ENCODE results near the gene RNU4-1.
A peak's percentile ranks its signal among the peaks of the same experiment; 100 is the strongest.

The RNU4-1 gene

GRCh38 chr12:120287491-120287890 lies 5.5 kb downstream of the RNU4-1 start:
- DNase-seq = no peak

DNA sequence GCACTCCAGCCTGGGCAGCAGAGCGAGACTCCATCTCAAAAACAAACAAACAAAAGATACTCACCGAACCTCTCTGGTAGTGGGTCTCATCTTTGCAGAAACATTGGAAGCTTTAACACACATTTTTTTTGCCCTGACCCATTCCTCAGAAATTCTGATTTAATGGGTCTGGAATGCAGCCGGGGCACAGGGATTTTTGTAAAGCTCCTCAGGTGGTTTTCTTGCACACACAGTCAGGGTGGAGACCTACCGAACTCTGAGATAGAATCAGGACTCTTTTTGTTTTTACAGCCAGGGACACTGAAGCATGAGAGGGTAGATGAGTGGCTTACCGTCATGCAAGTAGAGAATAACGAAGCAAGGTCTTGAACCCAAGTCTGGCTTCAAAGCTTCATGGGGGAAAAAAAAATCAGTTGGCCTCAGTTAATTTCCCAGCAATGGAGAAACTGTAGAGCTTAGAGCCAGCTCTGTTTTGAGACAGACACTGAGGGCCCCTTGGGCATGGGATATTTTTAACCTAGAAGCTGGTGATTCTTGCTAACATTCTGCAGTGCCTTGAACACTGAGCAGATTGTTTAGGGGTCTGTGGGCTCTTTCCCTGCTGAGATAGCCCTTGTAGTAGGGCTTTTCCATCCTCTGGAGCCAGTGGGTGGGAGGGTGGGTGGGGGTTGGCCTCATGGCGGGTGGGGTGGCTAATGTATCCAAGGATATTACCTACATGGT lies 6.1 kb downstream of the RNU4-1 start:
- no peak for DNase-seq

GRCh38 chr12:120284381-120284780 lies 8.7 kb downstream of the RNU4-1 start:
- no peak for DNase-seq

DNA sequence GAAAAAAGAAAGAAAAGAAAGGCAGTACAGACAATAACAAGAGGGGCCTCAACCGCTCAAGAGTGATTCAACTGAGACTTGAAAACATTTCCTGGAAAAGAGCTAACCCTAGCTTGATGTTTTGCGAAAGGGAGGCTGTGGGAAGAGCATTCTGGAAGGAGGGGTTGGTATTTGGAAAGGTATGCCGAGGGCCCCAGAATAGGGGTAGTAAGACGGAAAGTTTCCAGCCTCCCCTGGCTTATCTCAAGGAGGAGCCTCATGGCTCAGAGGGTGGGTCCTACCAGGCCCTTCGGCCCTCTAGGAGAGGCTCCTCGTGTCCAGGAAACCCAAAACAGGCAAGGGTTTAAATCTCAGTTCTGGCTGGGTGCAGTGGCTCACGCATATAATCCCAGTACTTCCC lies 9.7 kb downstream of the RNU4-1 start:
- DNase-seq = no peak

DNA sequence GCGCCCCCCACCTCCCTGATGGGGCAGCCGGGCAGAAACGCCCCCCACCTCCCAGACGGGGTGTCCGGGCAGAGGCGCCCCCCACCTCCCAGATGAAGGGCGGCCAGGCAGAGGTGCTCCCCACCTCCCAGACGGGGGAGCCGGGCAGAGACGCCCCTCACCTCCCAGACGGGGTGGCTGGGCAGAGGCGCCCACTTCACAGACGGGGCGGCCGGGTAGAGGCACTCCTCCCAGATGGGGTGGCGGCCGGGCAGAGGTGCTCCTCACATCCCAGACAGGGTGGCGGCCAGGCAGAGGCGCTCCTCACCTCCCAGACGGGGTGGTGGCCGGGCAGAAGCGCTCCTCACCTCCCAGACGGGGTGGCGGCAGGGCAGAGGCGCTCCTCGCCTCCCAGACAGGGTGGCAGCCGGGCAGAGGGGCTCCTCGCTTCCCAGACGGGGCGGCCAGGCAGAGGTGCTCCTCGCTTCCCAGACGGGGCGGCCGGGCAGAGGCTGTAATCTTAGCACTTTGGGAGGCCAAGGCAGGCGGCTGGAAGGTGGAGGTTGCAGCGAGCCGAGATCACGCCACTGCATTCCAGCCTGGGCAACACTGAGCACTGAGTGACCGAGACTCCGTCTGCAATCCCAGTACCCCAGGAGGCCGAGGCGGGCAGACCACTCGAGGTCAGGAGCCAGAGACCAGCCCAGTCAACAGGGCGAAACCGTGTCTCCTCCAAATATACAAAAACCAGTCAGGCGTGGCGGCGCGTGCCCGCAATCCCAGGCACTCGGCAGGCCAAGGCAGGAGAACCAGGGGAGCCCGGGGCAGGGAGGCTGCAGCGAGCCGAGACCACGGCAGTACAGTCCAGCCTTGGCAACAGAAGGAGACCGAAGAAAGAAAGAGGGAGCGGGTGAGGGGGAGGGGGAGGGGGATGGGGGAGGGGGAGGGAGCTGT lies 14.6 kb downstream of the RNU4-1 start:
- no peak for DNase-seq

- DNase-seq = no peak
Measured at GRCh38 chr12:120276734-120277133, 16.3 kb downstream of the RNU4-1 start.

GRCh38 chr12:120267736-120268135 lies 25.3 kb downstream of the RNU4-1 start:
- no peak for DNase-seq

DNA sequence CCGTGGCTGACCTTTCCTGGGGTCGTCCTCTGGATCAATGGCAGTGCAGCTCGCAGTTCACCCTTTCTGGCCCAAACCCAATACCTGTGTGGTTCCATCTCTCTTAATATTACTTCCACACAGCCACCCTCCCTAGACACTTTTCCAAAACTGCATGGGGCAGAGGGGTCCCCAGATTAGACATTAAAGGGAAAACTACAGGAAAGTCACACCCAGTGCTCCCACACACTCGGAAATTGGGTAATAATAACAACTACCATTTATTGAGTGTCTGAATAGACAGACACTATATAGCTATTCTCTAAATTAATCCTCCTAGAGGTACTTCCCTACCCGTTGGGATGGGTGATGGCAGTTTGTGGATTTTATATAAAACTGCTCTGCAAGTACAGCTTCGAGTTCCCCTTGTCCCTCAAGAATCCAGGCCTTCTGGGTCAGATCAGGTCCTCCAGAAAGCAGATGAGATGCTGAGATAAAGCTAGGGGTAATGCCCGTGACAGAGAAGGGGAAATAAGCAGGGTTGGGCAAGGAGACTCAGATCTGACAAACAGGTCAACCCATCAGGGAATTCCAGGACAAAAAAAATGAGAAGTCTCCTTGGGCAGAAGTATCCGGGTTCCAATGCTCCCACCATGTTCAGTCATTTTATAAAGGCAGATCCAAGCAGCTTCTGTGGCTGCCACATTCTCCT lies 26.7 kb downstream of the RNU4-1 start:
- DNase-seq = no peak

DNA sequence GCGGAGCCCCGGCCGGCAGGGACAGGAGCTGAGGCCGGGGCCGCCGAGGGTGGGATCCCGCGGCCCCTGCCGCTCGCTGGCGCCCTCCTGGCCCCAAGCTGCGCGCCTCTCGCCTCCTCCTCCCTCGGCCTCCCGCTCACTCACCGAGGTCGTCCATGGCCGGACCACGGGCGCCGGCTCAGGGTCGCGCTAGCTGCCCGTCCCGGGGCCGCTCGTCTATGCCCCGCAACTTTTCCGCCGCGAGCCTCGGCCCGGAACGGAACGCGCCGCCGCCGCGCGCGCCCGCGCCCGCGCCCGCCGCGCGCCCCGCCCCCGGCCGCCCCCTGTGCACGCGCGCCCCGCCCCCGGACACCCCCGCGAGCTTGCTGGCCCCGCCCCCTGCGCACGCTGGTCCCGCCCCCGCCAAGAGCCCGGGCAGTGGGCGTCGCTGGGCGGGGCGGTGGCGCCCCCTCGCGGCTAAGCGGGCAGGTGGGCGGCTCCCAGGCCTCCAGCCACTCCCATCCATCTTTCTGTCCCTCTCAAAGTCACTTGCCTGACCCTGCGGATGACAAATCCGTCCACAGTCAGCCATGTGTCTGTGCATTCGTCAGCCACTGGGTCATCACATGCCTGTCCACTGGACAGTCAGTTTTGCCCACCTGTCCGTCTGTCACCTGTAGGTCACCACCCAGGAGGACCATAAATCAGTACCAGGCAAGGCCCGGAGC lies 27.4 kb downstream of the RNU4-1 start, which contains the start of gene PXN:
Gene PXN (minus strand): TSS at position 258 of the 707 bp plus-strand sequence. CDS start 101 bp downstream, at position 157.
- peak; percentile 90 for DNase-seq

GRCh38 chr12:120264904-120265472 lies 28.0 kb downstream of the RNU4-1 start:
- DNase-seq = peak; percentile 15

GRCh38 chr12:120264086-120264903 lies 28.7 kb downstream of the RNU4-1 start:
- DNase-seq = no peak

DNA sequence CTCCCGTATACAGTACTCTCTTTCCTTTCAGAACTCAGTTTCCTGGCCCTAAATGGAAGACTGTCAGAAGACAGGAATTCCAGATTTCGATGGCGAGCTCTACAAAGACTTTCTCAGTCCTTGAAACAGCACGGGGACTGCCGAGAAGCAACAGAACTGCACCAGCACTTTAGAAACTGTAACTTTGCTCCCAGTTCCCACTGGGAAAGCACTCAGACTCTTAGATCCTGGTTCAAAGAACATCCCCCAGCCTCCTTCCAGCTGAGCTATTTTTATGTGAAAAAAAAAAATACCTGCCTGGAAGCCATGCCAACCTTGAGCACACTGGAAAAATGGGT lies 29.3 kb downstream of the RNU4-1 start:
- DNase-seq = no peak

DNA sequence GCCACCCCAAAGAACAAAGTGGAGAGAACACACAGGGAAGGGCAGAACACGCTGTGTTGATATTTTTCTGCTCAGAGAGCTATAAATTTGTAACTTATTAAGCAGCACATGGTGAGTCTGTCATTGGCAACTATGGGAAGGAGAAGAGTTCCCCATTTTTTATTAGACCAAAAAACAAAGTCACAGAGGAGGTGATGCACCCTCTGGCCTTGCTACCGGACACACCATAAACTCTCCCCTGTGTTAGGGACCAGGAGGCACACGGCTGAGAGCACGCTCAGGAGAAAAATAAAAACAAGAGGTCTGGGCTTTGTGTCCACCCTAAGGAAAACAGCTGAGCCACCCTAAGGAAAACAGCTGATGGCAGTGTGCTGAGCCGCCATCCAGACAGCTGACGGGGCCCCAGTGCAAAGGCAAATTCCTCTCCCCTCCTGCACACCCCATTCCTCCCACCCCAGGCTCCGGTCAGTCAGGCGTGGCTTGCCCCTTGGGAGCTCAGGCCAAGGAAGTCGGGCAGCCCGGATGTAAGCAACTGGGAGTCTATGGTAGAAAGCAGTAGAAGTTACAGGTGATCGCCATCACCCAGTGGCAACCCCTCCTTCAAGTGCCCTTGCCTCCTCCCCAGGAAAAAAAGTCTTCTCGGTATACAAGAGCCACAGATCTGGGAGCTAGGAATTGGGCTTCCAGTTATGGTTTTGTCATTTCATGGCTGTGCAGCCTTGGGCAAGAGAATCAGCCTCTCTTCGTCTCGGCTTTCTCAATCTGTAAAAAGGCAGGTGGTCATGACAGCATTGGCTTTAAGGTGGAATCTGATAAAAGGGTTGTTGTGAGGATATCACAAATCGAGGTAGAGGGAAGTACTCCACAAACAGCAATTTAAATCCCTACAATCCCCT lies 29.9 kb downstream of the RNU4-1 start:
- no peak for DNase-seq

DNA sequence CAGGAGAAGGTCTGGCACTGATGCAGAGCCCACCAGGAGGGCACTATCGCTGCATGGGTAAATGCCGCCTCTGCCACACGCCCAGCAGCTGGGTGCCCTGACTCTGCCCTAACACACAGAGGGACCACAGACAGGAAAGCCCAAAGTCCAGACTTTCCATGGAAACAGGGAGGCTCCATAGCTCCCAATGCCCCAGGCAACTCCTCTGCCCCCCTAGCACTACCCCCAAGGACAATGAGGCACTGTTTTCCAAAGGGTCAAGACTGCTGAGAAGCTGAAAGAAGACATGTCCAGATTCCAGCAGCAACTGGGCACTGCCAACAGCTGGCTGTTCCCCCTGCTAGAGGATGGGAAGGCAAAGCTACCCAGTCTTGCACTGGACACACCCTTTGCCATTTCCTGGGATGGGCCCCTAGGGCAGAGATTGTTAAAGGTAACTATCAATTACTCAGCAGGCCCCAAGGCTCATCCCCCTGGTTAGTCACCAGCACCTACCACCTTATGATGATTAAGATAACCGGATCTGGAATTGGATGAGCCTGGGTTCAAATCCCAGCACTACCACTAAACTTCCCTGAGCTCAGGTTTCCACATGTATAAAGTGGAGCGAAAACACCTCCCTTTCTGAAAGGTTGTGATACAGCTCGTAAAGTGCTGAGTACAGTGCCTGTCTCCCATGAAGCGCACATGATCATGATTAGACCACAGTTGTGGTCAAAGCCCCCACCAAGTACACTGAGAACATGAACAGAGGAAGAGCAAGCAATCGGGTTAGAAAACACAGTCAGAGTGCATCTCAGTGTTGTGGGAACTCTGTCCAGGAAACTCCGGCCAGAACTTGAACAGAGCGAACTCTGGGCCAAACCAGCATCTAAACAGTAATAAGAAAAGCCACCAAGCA lies 30.8 kb downstream of the RNU4-1 start:
- peak; percentile 41 for DNase-seq

DNA sequence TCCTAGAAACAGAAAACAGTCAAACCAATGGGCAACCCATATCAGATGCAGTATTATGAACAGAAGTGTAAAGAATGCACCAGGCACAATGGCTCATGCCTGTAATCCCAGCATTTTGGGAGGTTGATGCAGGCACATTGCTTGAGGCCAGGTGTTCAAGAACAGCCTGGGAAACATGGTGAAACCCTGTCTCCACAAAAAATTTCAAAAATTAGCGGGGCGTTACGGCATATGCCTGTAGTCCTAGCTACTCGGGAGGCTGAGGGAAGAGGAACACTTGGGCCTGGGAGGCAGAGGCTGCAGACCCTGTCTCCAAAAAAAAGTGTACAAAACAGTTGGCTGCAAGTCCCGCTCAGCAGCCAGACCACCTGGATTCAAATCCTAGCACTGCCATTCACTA lies 32.4 kb downstream of the RNU4-1 start:
- no peak for DNase-seq

- DNase-seq = no peak
Measured at GRCh38 chr12:120259418-120260202, 33.4 kb downstream of the RNU4-1 start.

- no peak for DNase-seq
Measured at GRCh38 chr12:120258323-120258896, 34.6 kb downstream of the RNU4-1 start.

All from activated CD4-positive, alpha-beta T cell treated with anti-CD3 and anti-CD28 coated beads for 48 hours (primary cell).